ENCODE data around the gene TMEM120A.

- TF ChIP-seq GATA2 (IDR thresholded peaks at IDR 0.05; ENCODE audit: low read depth, low read length) (no peak), GATA3 (IDR thresholded peaks at IDR 0.05; ENCODE audit: low read depth, low read length) (no peak)
These were observed 48.1 kb downstream of the TMEM120A start for GRCh38 chr7:75946207-75946855.
